ENCODE data around the gene DYNC1I1.

The DYNC1I1 gene

DNA sequence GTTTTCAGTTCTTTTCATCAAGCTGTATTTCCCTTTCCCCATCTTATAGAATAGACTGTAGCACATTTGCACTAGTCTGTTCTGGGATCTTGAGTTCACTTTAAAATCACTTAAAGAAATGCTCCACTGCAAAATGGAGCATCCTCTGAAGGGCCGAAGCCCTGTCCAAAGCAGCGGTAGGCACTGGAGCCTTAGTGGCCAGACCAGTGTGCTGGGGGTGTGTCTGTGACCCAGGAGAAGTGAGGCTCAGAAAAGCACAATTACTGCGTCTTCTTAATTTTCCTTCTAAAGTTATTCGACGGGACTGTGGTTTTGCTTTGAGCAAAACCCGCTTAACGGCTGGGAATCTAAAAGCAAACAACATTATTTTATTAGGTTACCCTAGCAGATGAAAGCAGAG lies 343.8 kb downstream of the DYNC1I1 start:
- H3K9ac ChIP-seq (ENCODE audit: low read length): no peak overlapping the region
- H3K27ac ChIP-seq (ENCODE audit: low read depth, low read length): no peak overlapping the region
- H3K4me1 ChIP-seq (ENCODE audit: control insufficient read depth, insufficient read depth, low read length): peaks cover 20% of the 10 kb centered on the region
- no peaks in the 10 kb centered on the region for H3K9me3 ChIP-seq (ENCODE audit: control insufficient read depth, insufficient read depth, low read depth, low read length)
- H3K27me3 ChIP-seq (ENCODE audit: control insufficient read depth, insufficient read depth, low read length): no peaks in the 10 kb centered on the region
- H3K36me3 ChIP-seq (ENCODE audit: control insufficient read depth, insufficient read depth, low read length): peaks cover 13% of the 10 kb centered on the region
- H3K4me3 ChIP-seq (ENCODE audit: low read depth, low read length): no peak overlapping the region

DNA sequence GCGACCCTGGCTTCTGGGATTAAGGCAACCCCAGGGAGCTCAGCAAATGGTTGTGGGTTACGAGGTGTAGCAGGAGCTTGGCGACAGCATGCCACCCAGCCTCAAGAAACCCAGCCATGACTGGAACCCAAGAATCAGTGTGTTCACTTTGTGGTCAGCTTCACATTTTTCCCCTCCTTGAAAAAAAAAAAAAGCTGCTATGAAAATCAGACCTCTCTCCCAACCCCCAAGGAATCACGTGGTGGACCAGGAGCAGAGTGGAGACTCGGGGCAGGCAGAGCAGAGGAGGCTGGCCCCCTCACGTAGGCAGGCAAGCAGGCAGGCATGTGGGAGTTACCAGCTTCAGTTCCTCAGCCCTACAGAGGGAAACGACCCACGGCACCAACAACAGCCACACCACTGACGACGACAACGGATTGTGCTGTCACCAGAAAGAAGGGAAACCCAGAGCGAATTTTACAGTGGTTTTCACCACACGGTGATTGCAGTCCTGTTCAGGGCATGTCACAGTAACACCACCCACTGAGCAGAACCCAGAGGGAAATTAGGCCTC lies 346.2 kb downstream of the DYNC1I1 start:
- H3K4me3 ChIP-seq (ENCODE audit: low read depth, low read length): no peak overlapping the region
- no peak overlapping the region for H3K27ac ChIP-seq (ENCODE audit: low read depth, low read length)
- peaks cover 18% of the 10 kb centered on the region for H3K36me3 ChIP-seq (ENCODE audit: control insufficient read depth, insufficient read depth, low read length)
- H3K4me1 ChIP-seq (ENCODE audit: control insufficient read depth, insufficient read depth, low read length): peaks cover 22% of the 10 kb centered on the region
- H3K9me3 ChIP-seq (ENCODE audit: control insufficient read depth, insufficient read depth, low read depth, low read length): no peaks in the 10 kb centered on the region
- no peak overlapping the region for H3K9ac ChIP-seq (ENCODE audit: low read length)
- H3K27me3 ChIP-seq (ENCODE audit: control insufficient read depth, insufficient read depth, low read length): no peaks in the 10 kb centered on the region

DNA sequence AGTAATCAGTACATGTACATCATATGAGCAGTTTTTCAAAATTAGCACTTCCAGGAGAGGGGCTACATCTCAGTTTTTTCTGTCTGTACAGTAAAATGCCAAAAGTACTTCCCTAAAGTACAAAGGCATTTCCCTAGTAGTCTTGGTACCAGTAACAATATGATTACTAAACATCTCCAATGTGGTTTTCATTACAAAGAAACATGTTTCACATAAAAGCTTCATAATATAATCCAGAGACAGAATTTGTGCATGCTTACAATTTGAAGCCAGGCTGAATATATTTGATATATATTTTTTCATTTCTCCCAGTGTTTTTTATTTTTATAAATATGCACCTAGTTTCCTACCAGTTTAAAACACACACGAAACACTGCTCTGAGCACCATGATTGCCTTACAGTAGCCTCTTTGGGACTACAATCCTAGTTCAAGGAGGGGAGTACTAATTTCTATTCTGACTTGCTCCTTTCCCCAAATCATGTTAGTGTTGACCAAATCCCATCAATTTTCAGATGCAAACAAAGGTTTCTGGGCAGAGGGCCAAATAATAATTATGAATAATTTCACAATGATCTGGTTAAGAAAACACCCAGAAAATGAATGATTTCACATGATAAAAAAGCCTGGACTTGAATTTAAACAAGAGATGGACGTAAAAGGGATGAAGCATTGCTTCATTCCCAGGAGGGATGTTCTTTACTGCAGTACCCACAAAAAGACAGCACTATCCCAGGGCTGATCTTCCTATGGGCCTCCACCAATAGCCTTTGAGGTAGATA lies 348.3 kb downstream of the DYNC1I1 start:
- Histone ChIP-seq H3K4me3 (ENCODE audit: low read depth, low read length) (no peak overlapping the region), H3K27ac (ENCODE audit: low read depth, low read length) (no peak overlapping the region), H3K36me3 (ENCODE audit: control insufficient read depth, insufficient read depth, low read length) (peaks cover 18% of the 10 kb centered on the region), H3K9ac (ENCODE audit: low read length) (no peak overlapping the region), H3K27me3 (ENCODE audit: control insufficient read depth, insufficient read depth, low read length) (no peaks in the 10 kb centered on the region), H3K4me1 (ENCODE audit: control insufficient read depth, insufficient read depth, low read length) (peaks cover 24% of the 10 kb centered on the region), H3K9me3 (ENCODE audit: control insufficient read depth, insufficient read depth, low read depth, low read length) (no peaks in the 10 kb centered on the region)

DNA sequence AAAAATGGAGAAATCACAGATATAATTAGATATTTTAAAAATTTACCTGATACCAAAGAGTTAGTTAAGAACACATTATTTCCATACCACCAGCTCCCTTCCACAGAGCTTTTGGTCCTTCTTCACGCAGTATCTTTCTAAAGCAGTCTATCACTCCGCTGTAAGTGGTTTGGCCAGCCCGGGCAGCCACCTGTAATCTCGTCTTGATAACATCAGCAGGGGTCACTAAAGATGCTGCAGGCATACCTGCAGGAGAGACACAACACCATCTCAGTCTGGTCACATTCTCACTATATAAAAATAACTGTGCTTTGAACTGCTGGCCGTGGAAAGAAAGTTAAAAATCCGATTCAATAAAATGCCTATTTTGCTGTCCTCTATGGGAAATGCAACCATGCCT lies 349.4 kb downstream of the DYNC1I1 start:
- Histone ChIP-seq H3K27ac (ENCODE audit: low read depth, low read length) (no peak overlapping the region), H3K4me1 (ENCODE audit: control insufficient read depth, insufficient read depth, low read length) (peaks cover 33% of the 10 kb centered on the region), H3K9ac (ENCODE audit: low read length) (no peak overlapping the region), H3K36me3 (ENCODE audit: control insufficient read depth, insufficient read depth, low read length) (peaks cover 18% of the 10 kb centered on the region), H3K27me3 (ENCODE audit: control insufficient read depth, insufficient read depth, low read length) (no peaks in the 10 kb centered on the region), H3K9me3 (ENCODE audit: control insufficient read depth, insufficient read depth, low read depth, low read length) (no peaks in the 10 kb centered on the region), H3K4me3 (ENCODE audit: low read depth, low read length) (no peak overlapping the region)

DNA sequence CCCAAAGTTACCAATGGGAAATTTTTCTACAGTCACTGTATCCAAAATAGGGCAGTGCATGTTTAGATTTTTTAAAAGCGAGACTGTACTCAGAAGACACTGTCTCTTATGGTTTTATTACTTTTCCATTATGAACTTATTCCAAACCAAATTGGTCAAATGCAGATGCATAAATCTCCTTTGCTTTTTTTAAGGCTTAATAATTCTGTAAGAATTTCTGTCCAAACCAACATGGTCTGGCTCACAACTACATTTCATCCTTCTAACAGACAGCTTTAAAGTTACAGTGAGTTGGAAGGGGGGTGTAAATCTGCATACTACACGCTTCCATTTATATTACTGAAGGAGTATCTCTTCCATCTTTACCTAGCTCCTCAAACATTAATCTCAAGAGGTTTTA lies 350.4 kb downstream of the DYNC1I1 start:
- Histone ChIP-seq H3K9me3 (ENCODE audit: control insufficient read depth, insufficient read depth, low read depth, low read length) (no peaks in the 10 kb centered on the region), H3K4me1 (ENCODE audit: control insufficient read depth, insufficient read depth, low read length) (peaks cover 34% of the 10 kb centered on the region), H3K36me3 (ENCODE audit: control insufficient read depth, insufficient read depth, low read length) (peaks cover 18% of the 10 kb centered on the region), H3K4me3 (ENCODE audit: low read depth, low read length) (no peak overlapping the region), H3K27me3 (ENCODE audit: control insufficient read depth, insufficient read depth, low read length) (no peaks in the 10 kb centered on the region), H3K27ac (ENCODE audit: low read depth, low read length) (no peak overlapping the region), H3K9ac (ENCODE audit: low read length) (no peak overlapping the region)

DNA sequence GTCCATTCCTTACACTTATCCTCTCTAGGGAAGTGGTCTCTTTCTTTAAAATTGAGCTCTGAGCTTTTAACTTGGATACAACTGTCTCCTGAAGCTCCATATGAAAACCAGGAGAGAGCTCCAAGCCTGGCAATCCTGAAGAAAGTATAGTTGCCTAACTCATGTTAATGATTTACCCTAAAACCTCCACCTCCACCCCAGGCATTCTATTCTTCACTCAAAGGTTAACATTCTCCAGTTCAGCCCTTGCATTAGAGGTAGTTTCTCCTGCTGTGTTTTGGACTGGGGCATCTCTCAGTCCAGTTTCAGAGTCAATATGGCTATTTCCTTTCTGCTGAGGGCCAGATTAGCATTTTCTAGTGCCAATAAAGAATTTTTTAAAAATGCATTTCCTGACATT lies 354.0 kb downstream of the DYNC1I1 start:
- Histone ChIP-seq H3K9ac (ENCODE audit: low read length) (no peak overlapping the region), H3K27ac (ENCODE audit: low read depth, low read length) (no peak overlapping the region), H3K4me3 (ENCODE audit: low read depth, low read length) (no peak overlapping the region)

DNA sequence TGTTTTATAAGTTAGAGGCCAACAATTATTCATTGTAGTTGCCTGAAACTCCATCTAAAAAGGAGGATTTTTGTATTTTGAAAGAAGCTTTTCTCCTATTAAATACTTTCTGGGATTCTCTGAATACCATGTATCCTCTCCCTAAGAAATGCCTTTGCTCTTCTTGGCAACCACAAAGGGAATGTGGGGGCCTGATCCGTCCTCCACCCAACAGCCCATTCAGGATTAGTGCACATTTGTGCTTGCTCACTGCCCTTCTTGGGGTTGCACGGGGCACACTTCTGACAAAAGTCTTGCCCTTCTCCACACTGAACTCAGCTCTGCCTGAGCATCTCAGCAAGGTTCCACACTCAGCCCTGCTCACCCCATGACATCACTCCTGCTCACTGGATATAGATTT lies 355.4 kb downstream of the DYNC1I1 start:
- Histone ChIP-seq H3K4me3 (ENCODE audit: low read depth, low read length) (no peak overlapping the region), H3K36me3 (ENCODE audit: control insufficient read depth, insufficient read depth, low read length) (0 out of 2 replicates have a peak, but pooled peaks cover 2% of the 10 kb centered on the region), H3K27ac (ENCODE audit: low read depth, low read length) (no peak overlapping the region), H3K4me1 (ENCODE audit: control insufficient read depth, insufficient read depth, low read length) (peaks cover 14% of the 10 kb centered on the region; the same call in 1 of the 2 replicates), H3K9me3 (ENCODE audit: control insufficient read depth, insufficient read depth, low read depth, low read length) (no peaks in the 10 kb centered on the region), H3K27me3 (ENCODE audit: control insufficient read depth, insufficient read depth, low read length) (no peaks in the 10 kb centered on the region), H3K9ac (ENCODE audit: low read length) (no peak overlapping the region)

More for the DNA sequence above, 354.0 kb downstream of the DYNC1I1 start:
- Histone ChIP-seq H3K9me3 (ENCODE audit: control insufficient read depth, insufficient read depth, low read depth, low read length) (no peaks in the 10 kb centered on the region), H3K36me3 (ENCODE audit: control insufficient read depth, insufficient read depth, low read length) (peaks cover 6% of the 10 kb centered on the region; the same call in 1 of the 2 replicates), H3K4me1 (ENCODE audit: control insufficient read depth, insufficient read depth, low read length) (peaks cover 14% of the 10 kb centered on the region; the same call in 1 of the 2 replicates), H3K27me3 (ENCODE audit: control insufficient read depth, insufficient read depth, low read length) (no peaks in the 10 kb centered on the region)

DNA sequence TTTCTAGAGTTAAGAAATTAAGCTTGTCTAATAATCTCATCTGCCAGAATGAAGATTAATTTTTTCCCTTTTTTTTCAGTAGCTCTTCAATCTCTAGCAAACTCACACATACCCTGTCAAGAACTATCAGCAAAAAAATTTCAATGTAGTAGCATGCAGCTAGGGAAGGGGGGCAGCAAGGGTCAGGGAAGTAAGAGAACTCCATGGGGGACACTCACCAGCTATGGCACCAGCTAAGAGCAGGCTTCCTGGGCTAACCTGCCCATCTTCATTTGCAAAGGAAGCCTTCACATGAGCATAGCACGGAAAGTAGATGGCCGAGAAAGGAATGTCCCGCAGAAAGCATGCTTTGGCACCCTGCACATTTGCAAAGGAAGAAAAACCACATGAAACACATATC lies 359.2 kb downstream of the DYNC1I1 start:
- Histone ChIP-seq H3K9me3 (ENCODE audit: control insufficient read depth, insufficient read depth, low read depth, low read length) (no peaks in the 10 kb centered on the region), H3K27me3 (ENCODE audit: control insufficient read depth, insufficient read depth, low read length) (no peaks in the 10 kb centered on the region), H3K4me1 (ENCODE audit: control insufficient read depth, insufficient read depth, low read length) (peaks cover 8% of the 10 kb centered on the region; the same call in 1 of the 2 replicates), H3K4me3 (ENCODE audit: low read depth, low read length) (no peak overlapping the region), H3K36me3 (ENCODE audit: control insufficient read depth, insufficient read depth, low read length) (0 out of 2 replicates have a peak, but pooled peaks cover 2% of the 10 kb centered on the region), H3K27ac (ENCODE audit: low read depth, low read length) (no peak overlapping the region), H3K9ac (ENCODE audit: low read length) (no peak overlapping the region)

DNA sequence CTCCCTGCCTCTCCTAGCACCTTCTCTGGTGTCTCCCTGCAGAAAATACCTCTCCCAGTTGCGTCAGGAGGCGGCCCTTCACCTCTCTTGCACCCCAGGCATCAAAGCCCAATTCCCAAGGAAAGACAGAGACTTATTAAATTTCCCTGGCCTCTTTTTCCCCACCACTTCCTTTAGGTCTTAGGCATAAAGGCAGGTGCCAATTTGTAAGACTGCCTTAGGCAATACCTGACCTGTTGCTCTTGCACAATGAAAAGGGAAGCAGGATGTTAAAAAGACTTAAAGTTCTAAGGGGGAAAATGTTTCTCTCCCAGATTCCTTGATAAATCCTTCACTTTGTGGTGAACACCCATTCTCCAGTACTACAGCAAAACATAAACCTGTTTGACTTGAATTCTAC lies 362.9 kb downstream of the DYNC1I1 start:
- Histone ChIP-seq H3K27me3 (ENCODE audit: control insufficient read depth, insufficient read depth, low read length) (no peaks in the 10 kb centered on the region), H3K36me3 (ENCODE audit: control insufficient read depth, insufficient read depth, low read length) (0 out of 2 replicates have a peak, but pooled peaks cover 2% of the 10 kb centered on the region), H3K9ac (ENCODE audit: low read length) (no peak overlapping the region), H3K4me3 (ENCODE audit: low read depth, low read length) (no peak overlapping the region), H3K27ac (ENCODE audit: low read depth, low read length) (no peak overlapping the region), H3K9me3 (ENCODE audit: control insufficient read depth, insufficient read depth, low read depth, low read length) (no peaks in the 10 kb centered on the region), H3K4me1 (ENCODE audit: control insufficient read depth, insufficient read depth, low read length) (peaks cover 9% of the 10 kb centered on the region; the same call in 1 of the 2 replicates)

DNA sequence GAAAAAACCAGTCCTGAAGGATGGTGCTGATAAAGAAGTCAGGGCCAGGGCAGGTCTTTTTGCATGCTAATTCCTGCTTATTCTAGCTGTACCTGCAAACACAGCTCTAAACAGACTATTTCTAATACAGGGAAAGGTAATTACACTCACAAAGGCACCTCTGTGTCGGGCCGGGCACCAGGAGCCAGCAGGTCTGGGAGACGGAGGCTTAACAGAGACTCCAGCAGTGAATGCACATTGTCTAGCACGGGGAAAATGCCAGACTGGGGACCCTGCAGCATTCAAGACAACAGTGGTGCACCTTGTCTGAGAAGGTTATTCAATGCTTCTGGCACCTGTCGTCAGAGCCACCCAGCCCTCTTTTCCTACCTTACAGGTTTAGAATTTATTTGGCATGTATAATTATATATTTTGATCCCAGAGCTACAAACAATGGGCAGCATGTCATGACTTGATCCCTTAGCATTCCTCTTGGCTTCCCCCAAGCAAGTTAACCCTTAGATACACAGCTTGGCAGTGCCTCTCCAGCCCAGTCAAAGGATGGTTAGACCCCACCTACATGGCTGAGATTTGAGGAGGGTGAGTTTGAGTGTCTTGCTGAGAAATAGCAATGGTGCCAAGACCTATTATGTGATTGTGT lies 364.4 kb downstream of the DYNC1I1 start:
- Histone ChIP-seq H3K27ac (ENCODE audit: low read depth, low read length) (no peak overlapping the region), H3K9me3 (ENCODE audit: control insufficient read depth, insufficient read depth, low read depth, low read length) (no peaks in the 10 kb centered on the region), H3K9ac (ENCODE audit: low read length) (no peak overlapping the region), H3K27me3 (ENCODE audit: control insufficient read depth, insufficient read depth, low read length) (peaks cover 9% of the 10 kb centered on the region; the same call in 1 of the 2 replicates), H3K36me3 (ENCODE audit: control insufficient read depth, insufficient read depth, low read length) (no peaks in the 10 kb centered on the region), H3K4me3 (ENCODE audit: low read depth, low read length) (no peak overlapping the region), H3K4me1 (ENCODE audit: control insufficient read depth, insufficient read depth, low read length) (peaks cover 15% of the 10 kb centered on the region; the same call in 1 of the 2 replicates)

Measured in HUES6 (cell line).